Inflammatory macrophage treated with lipopolysaccharide for 1 hour (primary cell): ENCODE data around the gene THSD7A.

ENCODE experiments used
- DNase-seq, 2 donors: peaks; one replicate each; pipeline ENCODE4 v3.0.0-alpha.2; 2020 to 2022

The THSD7A gene

DNA sequence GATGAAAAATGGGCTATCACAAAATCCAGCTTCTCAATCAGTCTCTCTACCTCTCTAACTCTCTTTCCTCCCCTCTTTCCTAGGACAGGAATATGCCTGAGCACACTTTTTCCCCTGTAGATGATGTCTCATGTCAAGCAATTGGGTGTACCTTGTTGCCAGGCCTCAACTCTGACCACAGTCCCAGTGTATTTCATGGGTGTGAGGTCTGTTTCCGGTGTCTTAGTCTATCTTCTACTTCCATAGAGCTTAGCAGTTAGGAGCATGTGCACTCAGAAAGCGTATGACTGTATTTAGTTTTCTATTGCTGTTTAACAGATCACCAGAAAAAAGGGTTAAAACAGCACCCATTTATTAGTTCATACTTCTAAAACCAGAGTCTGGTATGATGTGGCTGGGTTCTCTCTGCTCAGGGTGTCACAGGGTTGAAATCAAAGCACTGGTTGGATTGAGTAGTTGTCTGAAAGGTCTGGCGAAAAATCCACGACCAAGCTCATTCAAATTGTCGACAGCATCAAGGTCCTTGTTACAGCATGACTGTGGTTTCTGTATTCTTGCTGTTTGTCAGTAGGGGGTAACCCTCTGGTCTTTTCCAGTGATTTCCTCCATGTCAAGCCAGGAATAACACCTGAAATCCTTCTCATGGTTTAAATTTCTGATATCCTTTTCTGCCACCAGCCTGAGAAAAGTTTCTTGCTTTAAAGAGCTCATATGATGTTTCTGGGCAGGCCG lies 130.0 kb downstream of the THSD7A start:
- DNase-seq = no peak

DNA sequence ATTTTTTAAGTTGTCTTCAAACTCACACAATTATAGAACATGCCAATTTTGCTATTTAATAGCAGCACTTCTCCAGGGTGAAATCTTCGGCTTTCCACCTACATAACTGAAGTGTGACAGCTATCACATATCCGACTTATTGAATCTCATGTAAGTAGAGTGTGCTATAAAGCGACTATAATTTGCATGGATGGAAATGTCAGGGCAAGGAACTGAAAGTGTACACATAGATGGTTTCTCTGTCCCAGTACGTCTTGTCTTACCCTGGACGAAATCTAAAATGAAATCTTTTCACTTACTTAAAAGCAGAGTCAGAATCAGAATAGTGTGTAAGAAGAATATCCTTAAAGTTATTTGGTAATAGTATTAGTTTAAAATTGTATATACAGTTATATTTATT lies 132.3 kb downstream of the THSD7A start:
- no peak for DNase-seq

DNA sequence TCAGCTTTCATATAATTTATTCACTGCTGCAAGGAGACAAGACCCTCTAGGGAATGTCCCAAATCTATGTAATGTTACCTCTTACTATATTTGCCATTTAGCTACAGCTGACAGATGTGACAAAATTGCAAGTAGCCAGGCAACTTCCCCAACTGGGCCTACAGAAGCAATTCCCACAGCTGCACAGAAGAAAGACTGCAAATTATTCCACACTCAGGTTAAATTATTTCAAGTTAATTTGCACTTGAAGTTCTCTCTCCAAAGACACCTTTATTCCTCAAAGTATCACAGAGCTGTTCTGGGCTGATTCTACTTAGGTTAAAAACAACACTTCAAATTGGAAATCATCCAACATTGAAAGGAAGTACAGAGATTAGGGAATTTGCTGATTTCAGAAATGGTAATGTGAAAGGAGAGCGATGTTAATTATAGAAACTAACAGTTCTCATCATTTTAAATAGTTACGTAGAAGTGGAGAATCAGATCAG lies 133.6 kb downstream of the THSD7A start:
- DNase-seq = no peak

DNA sequence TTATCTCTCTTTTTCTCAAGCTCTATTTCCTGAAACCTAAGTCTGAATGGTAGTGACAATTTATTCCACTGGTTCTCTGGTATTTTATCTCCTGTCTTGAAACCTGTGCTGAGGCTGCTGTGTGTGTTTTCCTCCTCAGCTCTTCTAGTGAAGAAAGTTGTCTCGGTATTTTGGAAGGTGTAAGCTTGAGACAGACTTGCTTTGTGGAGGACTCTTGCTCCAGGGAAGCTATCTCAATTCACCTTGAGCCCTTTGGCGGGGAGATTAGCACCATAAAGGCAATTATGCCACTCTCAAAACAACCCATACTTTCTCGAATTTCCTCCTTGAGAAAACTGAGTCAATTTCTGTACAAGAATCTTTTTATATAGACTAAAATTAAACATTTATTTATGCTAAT lies 141.6 kb downstream of the THSD7A start:
- no peak for DNase-seq

DNA sequence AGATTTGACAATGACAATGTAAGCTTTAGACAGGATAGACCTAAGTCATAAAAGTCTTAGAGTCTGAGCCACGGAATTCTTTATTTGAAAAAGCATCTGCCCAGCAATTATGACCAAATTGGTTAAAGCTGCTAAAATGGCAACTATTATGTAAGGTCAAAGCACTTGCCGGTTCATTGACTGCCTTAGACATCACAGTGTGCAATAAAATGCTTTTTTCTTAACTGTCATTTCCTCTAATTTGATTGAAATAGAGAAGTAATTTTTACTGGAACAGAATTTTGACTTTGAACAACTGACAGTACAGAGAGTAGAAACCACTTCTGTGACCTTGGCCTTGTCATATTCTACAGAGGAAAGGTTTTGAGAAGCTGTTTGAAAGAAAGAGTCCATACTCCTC lies 142.9 kb downstream of the THSD7A start:
- no peak for DNase-seq

DNA sequence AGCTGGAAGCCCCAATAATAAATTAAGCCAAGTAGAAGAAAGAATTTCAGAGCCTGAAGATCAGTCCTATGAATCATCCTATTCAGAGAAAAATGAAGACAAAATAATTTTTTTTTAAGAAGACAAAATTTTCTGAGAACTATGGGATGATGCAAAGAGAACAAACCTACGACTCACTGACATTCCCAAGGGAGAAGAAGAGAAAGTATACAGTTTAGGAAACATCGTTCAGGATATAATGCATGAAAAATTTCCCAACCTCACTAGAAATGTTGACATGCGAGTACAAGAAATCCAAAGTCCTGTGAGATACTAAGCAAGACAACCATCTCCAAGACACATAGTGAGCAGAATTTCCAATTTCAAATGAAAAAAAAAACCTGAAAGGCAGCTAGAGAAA lies 150.5 kb downstream of the THSD7A start:
- DNase-seq = no peak

DNA sequence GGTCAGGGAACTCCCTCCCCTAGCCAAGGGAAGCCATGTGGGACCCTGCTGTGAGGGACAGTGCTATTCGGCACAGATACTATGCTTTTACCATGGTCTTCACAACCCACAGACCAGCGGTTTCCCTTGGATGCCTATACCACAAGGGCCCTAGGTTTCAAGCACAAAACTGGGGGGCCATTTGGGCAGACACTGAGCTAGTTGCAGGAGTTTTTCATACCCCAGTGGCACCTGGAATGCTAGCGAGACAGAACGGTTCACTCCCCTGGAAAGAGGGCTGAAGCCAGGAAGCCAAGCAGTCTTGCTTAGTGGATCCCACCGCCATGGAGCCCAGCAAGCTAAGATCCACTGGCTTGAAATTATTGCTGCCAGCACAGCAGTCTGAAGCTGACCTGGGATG lies 156.8 kb downstream of the THSD7A start:
- DNase-seq = no peak

DNA sequence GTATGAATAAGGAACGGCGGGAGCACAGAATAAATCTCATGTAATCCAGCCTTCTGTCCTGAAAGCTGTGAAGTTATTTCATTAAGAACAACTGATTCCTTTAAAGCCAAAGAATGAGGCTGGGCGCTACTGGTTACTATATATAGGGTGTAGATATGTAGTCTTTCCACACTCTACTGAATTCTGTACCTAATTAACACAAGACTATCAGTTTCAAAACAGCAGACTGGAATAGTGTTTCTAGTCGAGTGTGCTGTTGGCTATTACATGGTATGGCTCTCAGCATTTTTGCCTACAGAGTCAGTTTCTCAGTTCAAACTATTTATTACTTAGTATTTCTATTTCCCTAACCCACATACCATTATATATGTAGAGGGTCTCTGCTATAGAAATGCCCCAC lies 163.3 kb downstream of the THSD7A start:
- DNase-seq = no peak

DNA sequence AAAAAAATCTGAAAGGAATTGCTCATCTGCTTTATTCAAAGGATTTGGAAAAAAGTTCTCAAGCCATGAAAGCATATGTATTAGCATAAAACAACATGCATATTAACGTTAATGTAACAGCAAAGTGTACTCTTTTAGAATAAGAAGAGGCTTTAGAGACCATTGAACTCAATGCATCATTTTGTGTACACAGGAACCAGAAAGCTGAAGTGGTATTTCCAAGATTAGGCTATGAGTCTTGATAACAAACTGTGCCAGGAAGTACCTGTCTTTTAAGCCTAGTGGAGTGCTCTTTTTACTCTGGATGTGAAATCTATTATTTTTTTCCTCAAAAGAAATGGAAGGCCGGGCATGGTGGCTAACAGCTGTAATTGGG lies 164.2 kb downstream of the THSD7A start:
- no peak for DNase-seq

DNA sequence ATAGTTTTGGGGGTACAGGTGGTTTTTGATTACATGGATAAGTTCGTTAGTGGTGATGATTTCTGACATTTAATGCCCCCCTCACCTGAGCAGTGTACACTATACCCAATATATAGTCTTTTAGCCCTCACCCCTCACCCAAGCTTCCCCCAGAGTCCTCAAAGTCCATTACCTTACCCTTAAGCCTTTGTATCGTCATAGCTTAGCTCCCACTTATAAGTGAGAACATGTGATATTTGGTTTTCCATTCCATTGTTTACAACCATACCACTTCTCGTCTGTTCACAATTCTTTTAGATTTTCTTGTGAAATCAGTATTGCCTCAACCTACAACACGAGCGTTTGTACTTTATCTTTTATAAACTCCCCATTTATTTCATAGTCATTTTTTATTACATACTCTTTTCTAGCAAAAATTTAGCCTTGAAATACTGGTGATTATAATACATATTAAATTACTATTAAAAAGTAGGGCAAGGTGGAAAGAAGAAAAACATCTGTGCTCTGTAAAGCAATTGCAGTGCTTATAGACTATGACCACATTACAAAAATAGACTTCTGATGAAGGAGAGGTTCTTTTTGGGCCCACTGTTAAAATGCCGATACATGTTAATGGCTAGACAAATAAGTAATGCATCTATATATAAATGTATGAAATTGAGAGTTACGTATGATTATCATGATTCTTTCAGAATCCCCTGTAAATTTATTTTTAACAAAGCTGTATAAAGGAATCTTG lies 164.8 kb downstream of the THSD7A start:
- DNase-seq = no peak

DNA sequence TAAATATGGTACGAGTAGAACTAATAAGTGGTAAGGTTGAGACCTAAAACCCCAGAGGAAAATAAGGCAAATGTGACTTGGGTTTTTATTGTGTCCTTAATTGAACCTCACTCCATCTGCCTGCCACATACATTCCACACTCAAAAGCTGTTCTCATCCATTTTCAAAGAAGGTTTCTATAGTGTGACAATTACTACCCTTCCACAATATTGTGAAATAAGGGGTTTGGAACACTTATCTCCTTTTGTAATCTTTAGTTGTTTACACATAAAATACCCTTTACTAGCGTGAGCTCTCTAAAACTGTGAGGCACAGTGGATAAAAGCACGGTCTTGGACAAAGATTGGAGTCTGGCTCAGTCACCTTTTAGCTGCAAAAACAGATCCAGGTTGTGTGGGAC lies 166.6 kb downstream of the THSD7A start:
- no peak for DNase-seq

DNA sequence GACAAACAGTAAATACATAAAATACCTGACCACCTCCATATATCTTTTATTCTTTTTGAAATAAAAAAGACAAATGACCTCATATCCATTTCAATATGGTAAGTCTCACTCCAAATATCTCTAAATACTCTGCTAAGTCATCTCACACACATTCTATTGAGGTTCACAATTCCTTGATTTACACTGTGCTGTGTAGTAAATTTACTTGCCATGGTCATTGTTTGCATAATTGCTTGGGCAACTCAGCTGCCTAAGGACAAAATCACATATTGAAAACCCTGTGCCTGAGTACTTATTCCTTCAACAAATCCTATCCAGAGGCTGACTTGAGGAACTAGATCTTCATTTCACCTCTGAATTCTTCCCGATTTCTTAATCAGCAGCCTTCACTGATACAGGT lies 176.4 kb downstream of the THSD7A start:
- no peak for DNase-seq

DNA sequence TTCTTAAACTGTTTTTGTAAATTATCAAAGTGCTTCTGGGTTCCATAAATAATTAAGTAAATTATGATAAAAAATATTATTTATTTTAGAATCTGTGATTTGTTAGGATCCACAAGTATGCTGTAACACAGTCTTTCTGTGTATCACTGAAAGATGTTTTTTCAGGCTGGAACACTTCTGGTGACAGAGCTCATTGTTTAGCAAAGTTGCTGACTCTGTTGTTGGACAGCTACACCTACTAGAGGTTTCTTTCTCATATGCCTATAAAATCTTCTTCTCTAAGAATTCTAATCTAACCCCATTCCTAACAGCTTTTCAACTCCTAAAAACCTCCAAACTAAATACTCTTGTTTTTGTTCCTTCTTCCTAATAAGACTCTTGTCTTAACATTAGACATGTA lies 176.8 kb downstream of the THSD7A start:
- DNase-seq = no peak

DNA sequence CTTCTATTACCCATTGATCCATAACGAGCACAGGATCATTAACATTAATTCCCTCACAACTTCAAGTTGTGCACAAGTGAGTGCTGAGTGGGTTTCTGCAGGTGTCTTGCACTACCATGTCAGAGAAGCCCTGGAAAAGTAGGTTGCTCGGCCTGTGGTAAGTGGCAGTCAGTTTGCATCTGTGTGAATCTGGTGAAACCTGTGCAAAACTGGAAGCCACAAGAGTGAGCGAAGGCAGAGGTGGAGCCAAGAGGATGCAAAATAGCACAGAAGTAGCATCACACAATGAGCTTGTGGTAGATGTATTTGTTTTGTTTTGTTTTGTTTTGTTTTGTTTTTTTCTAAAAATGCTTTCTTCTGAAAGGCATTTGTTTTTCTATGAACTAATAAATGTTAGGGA lies 181.5 kb downstream of the THSD7A start:
- DNase-seq = no peak

DNA sequence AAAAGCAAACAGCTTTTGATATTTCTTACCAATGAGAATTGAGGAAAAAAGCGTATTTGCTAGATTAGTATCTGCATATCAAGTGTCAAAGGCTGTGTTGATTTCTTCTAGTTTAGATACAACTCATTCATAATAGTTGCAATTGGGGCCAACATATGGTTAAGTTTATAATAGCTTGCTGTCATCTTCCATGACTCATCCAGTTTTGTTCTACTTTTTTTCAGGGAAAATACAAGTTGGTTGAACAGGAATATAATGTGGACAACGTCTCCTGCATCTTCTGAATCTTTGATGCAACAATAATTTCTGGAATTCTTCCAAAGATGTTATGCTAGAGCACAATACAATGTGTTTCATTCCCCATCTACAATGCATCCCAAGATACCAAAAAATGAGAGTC lies 182.0 kb downstream of the THSD7A start:
- DNase-seq = no peak

DNA sequence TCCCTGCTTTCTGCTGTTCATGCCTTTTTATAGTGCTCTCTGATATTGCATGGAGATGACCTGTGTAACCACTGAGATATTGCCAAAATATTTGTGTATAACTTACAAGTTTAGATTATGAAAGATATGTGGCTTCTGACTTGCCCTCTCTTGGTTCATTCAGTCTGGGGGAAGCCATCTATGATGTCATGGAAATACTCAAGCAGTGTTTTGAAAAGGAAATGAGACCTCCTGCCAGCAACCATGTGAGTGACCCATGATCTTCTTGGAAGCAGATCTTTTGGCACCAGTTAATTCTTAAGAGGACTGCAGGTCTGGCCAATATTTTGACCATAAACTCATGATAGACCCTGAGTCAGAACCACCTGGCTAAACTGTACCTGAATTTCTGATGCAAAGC lies 183.0 kb downstream of the THSD7A start:
- DNase-seq = no peak

DNA sequence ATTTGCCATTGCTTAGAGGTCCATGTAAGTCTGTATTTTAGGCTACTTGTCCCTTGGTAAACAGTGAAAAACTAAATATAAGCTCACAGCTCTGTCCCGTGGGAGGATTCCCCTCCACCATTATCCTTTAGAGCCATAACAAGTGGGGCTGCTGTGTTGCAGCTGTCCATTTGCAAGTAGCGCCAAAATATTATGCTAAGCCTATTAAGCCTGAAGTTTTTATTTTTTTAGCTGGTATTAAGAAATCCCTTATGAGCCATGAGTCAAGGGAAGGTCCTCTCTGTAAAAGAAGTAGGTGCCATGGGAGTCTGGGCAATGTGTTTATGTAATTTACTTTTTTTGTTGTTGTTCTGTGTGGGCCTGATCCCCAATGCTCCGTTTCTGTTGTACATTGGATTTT lies 183.9 kb downstream of the THSD7A start:
- no peak for DNase-seq

DNA sequence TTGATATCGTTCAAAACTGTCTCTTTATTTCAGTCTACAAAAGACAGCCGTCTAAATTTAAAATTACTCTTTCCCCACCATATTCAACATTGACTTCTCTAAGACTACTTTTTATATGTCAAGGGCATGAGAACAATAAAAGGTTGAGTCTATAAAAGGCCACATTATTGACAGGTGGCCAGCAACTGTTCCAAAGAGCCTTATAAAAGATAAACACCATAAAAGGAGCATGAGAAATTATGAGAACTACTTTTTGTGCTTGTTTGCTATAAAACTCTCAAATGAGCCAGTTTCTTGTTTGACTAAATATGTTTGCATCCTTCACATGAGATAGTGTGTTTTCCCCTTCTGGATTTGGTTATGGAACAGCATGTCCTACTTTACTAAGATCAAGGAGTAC lies 189.2 kb downstream of the THSD7A start:
- no peak for DNase-seq

DNA sequence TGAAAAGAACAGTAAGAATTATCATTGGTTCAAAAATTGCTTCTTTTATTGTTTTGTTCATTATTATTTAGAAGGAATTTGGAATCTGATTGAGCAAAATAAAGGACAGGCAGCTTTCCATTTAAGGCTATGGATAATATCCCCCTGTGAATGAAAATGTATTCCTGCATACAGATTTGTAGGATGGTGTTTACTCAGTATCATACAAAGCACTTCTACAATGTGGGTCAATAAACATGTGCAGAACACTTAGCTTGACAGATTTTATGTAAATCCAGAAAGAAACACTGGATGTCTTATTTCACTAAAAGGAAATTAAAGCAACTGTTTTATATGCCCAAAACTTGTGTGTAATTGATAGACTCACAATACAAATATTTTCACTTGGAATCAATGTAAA lies 189.7 kb downstream of the THSD7A start:
- DNase-seq = no peak

DNA sequence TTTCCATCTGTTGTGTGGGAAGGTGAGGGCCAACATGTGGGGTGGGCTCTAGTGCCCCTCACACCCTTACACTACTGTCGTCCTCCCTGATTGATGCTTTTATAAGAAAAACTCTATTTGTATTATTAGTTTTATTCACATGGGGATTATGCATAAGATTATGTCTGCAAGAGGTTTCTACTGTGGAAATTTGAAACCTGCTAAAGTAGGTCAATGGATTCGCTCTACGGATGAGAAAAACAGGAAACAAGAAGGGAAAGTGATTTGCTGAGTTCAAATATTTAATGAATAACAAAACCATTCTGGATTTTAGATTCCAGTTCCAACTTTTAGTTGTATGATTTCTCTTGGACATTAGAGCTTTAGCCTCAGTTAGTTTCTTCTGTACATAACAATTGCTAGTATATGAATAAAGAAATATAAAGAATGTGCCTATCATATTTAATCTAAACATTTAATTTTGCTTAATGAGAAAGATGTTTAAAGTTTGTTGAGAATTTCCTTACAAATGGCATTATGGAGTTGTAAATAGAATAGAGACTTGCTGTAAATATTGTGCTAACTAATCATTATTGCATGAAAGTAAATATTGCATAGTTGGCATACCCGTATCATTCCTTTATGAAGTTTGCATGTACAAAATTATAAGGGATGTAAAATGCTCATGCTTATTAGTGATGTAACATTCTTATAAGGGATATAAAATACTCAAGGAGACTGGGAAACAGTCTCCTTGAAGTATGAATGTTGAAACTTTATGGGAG lies 193.8 kb downstream of the THSD7A start:
- no peak for DNase-seq

DNA sequence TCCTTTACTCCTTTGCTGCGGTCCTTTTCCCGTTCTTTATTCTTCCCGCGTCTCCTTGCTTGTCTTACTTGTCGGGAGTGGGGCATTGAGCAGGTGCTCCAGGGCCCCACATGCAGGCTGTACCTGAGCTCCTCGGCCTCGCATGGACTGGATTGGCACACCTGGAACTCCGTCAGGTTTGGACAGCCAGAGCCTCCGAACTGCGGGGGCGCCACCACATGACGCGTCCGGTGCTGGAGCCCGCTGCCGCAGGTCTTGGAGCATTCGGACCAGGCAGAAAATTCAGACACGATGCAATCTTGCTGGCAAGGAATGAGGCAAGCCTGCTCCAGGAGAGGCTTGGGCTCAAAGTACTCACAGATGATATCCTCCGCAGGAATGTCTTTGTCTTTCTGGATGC lies 195.7 kb downstream of the THSD7A start:
- no peak for DNase-seq

DNA sequence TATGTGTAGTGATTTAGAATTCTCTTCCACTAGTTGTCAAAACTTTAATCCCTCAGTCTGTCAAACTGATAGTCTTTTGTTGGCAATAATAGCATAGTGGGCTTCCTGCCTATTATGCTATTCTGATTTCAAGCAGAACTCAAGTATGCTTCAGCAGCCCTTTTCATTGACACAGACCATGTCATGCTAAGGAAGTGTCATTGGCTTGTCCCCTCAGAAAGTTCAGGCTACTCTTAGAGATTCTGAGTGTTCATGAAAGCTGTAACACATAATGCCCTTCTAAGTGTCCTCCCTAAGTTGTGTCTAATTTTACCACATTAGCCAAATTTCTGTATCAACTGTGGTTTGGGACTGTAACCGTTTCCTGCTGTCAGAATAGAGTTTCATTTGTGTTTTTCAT lies 198.7 kb downstream of the THSD7A start:
- DNase-seq = no peak

DNA sequence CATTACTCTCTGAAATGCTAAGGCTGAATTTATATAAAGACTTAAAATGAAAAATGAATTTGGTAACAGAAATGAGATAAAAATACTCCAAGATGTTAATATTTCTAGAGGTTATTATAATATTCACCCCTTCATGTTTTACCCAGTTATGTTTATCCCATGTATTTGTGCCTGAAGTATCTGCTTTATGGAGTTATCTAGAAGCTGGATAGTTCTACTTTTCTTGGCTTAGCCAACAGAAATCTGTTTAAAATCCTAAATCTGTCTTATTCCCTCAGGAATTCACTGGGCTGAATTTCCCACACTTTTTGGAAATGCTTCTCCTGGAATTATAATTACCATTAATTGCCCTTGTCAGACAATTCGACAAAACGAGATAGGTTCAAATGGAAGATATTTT lies 201.6 kb downstream of the THSD7A start:
- no peak for DNase-seq

DNA sequence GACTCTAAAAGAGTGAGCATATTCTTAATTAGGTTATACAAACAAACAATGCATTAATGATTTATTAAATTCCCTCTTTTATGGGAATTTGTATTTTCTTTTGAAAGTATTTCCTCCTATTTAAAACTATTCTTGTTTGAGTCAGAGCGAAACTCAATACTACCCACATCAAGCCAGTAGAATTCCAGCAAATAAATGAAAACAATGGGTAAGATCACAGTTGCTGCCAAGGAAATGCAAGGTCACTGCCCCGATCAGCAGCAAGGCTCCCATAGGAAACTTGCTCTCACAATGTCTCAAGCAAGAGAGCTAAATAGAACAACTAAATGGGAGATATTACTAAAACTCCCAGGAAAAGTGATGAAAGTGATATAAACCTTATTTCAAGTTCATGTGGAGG lies 206.3 kb downstream of the THSD7A start:
- no peak for DNase-seq
